Stimulated activated CD8-positive, alpha-beta memory T cell treated with anti-CD3 and anti-CD28 coated beads, Interleukin-4, amount 100 ng/mL, for 24 hours (primary cell): ENCODE measurements around the gene MAP3K5.

Experiments
- DNase-seq: peaks from one replicate; pipeline ENCODE4 v3.0.0-alpha.2; 2020; ENCODE audit warnings: low read depth

Gene MAP3K5

DNA sequence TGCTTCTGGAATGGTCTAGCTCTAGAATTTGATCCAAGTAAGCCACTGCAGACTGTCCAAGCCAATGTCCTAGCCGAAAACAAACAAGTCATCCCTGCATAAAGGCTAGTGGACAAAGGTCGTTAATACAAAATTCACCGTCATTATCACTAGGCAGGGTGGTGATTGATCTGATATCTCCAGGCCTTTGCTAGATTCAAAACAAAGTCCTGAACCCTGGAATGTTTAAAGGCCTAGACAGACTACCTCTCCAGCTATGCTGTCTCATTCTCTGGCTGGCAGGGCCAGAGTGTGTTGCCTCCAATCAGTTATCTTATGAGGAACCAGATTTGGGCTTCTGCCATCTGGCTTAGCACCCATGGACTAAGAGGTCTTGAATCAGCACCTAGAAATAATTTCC lies 280.4 kb downstream of the MAP3K5 start:
- no peak for DNase-seq

DNA sequence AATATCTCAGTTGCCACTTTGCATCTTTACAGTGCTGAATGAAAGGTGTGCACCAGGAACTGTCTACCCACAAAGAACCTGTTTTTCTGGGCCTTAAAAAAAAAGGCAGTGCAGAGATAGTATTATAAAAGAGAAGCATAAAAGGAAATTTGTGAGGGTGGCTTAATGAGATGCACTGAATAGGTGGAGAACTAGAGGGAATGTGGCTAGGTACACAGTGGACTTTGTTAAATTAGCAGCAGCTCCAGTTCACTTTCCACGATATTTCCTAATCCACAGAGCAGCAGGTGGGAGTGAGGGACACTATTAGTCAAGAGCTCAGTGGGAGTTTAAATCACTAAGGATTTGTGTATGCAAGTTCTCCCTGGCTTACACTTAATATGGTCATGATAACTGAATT lies 280.9 kb downstream of the MAP3K5 start:
- no peak for DNase-seq

DNA sequence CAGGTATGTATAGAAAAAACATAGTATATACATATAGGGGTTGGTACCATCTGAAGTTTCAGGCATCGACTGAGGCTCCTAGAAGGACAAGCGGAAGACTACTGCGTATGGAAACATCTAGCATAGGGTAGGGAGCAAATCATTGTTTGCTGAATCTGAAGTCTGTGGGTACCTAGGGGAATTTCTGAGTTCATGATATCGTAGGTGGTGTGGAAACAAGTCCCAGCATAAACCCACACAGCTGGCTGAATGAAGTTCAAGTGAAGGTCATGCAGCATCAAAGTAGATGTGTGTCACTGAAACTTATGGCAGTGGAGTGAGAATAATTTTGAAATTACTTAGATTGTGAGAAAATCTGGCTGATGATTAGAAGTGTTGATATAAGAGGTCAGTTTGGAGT lies 281.5 kb downstream of the MAP3K5 start:
- DNase-seq, result no peak

DNA sequence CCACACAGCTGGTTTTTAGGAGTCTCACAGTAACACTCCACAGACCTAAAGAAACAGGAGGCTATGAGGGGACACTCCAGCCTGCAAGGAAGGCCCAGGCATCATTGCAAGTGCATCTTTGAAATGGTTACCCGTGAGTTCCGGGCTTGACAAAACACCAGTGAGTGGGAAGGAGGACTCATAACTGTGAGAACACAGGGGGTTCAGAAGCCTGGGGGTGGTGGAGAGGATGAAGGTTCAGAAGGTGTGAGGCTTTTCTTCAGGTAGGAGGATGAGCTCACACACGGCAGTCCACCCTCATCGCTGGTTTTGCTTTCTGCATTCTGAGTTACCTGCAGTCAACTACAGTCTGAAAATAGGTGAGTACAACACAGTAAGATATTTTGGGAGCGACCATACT lies 282.0 kb downstream of the MAP3K5 start:
- no peak for DNase-seq

DNA sequence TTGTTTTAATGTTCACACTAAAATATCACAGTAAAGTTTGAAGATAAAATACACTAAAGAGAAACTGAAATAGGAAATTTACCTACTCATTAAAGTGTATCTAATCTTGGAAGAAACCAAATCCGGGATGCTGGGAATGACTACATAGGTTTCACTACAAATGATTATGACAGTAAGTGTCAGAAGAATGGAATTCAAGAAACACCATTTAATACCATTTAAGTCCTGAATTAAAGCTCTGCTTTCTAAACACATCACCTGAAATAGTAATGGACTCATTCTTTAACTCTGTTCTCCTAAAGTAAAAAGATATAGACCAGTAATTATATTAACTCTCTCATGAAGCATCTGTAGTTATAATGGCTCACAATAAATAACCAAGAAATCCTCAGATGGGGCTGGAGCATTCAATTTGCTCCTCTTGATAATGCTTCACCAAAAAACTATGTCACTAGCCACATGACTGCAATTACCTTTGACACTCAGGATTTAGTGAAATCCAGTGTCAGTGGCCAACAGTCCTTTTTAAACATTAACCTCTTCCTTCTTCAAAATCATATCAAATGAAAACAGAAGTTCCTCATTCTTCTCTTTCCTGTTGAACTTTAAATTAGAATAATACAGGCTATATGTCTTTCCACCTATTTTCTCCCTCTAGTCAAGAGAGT lies 283.4 kb downstream of the MAP3K5 start:
- DNase-seq, result no peak
